ENCODE data around the gene PMP22.
"Not testable (repeated sequence)": the region's sequence is repeated elsewhere in the genome, so short reads cannot be mapped to it uniquely, and the experiment has no call there.

PMP22 gene

DNA sequence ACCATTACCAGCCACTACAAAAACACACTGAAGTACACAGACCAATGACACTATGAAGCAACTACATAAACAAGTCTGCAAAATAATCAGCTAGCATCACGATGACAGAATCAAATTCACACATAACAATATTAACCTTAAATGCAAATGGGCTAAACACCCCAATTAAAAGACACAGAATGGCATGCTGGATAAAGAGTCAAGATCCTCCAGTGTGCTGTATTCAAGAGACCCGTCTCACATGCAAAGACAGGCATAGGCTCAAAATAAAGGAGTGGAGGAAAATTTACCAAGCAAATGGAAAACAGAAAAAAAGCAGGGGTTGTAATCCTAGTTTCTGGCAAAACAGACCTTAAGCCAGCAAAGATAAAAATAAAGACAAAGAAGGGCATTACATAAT is 64.6 kb downstream of the PMP22 start:
- DNase-seq = not testable (repeated sequence)

DNA sequence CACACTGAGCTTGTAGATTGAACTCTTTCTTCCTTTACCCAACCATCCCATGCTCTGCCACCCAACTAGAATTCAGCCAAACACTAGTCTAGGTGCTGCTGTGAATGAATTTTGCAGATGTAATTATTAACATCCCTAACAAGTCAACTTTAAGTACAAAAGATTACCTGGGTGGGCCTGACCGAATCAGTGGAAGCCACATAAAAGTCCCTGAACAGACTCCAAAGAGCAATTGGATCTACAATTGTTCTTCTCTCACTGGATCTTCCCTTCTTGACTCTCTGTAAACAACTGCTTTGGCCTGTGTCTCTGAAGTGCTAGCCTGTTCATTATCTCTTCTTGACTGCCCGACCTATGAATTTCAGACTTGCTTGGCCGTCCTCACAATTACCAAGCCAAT is 67.9 kb downstream of the PMP22 start:
- DNase-seq = no peak

DNA sequence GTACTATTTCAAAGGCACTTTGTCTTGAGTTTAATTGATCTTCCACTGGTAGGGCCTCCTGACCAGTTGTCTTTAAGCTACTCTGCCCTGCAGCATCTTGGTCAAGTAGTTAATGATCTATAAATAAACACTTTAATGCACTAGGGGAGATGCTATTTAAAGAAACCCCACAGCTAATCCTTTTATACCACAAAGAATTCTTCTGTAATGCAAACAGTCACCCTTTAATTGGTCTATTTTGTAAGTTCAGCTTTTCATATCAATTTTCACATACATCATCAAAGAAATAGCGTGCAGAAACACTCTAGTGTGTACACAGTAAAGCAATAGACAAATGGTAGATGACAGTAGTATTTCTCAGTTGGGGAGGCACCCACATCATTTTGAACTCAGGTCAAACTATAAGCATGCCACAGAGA is 70.3 kb downstream of the PMP22 start:
- DNase-seq = no peak

GRCh38 chr17:15185625-15185991 is 79.5 kb downstream of the PMP22 start:
- no peak for DNase-seq

DNA sequence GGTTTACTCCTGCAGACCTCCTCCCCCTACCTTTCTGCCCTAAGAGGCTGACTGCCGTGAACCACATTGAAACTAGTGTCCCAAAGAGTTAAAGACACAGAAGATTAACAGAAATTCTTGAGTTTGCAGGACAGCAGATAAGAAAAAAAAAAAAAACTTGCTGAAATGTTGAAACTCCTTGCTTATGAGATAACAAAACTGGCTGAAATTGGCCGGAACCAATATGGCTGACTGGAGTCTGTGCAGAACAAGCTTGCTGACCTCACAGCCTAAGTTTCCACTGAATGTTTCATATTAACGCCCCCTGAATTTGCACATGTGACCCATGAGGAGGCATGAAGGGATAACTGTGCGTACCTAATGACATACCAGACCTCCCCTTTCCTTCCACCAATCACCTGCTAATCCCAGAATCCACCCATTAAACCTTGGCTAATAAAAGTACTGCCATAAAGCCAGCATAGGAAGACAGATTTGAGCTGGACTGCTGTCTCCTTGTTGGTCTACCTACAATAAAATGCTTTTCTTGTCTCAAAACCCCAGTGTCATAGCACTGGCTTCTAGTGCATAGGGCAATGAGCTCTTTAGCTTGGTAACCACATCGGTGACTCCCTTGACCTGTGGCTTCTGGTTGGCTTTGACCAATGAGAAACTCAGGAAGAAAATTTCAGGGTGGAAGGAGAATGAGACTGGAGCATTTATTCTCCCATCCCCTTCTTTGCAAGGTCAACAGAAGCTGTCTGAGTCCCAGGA is 80.1 kb downstream of the PMP22 start:
- no peak for DNase-seq

DNA sequence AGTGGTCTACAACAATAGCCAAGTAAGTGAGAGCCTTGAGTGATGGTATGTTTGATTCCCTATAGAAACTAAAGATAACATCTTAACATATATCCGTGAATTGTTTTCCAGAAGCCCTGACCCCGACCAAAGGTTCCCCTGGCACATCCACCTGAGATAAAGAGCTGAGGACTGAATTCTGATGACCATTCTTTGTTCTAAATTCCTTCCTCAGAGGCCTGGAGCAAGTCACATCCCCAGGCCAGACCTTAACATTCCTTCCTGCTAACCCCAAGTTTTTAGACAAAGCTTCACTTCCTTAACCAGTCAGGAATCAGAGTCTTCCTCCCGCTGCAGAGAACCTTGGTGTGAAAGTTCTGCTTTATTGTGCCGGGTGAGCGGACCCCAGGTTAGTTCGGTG is 83.3 kb downstream of the PMP22 start:
- DNase-seq = no peak

DNA sequence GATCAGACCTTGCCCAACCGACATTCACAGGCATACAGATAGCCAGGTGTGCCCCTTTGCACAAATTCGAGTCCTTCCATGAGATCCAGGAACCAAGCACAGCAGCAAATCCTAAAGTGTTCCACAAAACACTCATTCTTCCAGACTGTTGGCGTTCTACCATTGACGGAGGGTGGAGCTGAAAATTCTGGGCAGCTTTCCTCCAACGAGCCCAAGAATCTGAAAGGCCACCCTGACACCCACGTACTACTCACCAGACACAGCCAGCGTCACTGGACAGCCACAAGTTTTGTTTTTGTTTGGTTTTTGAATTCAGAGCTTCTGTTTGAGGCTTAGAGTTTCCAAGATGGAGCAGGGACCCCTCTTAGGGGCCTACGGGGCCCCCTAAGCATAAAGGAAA is 83.8 kb downstream of the PMP22 start:
- DNase-seq = no peak

DNA sequence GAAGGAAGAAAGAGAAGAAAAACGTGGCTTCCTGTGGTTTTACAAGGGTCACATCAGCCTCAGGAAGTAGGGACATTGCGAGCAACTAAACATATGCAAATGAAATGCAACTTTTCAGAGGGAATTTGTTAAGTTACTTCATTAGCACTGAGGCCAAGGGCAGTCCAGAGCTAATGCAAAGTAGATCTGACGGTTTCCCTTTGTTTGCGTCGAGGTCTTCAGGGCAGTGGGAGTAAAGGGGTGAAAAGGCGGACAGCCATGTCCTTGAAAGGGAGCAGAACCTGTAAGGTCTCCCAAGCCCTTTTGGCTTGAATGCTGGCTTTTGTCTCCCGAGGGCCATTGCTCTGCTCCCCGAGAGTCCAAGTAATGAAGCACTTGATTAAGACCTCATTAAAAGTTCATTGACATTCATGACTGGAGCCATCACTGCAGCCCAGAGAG is 85.0 kb downstream of the PMP22 start:
- no peak for DNase-seq

Measured in activated effector memory CD4-positive, alpha-beta T cell treated with anti-CD3 and anti-CD28 coated beads, Interleukin-2, amount 50 U/mL, for 16 hours (primary cell).